Measurements from ENCODE around the gene ZBP1. TPM values are rescaled to one million over a fixed set of nuclear protein-coding genes. Genes with fewer than 3 reads are reported as not detected.

Gene ZBP1, protein sequence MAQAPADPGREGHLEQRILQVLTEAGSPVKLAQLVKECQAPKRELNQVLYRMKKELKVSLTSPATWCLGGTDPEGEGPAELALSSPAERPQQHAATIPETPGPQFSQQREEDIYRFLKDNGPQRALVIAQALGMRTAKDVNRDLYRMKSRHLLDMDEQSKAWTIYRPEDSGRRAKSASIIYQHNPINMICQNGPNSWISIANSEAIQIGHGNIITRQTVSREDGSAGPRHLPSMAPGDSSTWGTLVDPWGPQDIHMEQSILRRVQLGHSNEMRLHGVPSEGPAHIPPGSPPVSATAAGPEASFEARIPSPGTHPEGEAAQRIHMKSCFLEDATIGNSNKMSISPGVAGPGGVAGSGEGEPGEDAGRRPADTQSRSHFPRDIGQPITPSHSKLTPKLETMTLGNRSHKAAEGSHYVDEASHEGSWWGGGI
- 1 to 10 TPM; 4.0 to 6.8 TPM for total RNA-seq
- long read RNA-seq, partial matches to known transcripts, result 0 of 3 reads
- long read RNA-seq, other reads (novel, unspliced or antisense), result 1 of 3 reads

DNA sequence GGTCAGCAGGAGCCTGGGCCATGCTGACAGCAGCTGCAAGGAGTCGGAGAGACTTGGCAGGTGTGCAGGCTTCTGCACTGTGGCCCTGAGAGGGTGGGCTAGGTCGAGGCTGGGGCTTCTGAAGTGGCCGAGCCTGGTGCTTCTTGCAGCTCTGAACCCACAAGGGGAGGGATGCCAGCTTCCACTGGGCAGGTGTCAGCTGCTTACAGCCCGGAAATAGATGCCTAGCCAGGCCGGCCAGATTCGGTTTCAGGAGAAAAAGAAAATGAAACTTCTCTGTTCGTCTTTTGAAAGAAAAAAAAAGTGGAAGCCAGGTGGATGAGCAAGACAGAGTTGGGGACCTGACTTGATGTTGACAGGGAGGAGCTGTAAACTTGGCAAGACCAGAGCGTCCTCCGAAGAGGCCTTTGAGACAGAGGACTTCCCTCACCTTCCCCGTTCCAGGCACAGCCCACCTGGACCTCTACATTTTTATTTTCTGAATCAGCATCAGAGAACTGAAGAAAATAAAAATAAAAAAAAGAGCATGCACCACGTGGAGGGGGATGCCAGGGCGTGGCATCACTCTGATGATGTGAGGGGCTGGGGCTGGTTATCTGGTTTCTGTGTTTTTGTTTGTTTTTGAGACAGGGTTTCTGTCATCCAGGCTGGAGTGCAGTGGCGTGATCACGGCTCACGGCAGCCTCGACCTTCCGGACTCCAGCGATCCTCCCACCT, at the start of gene ZBP1:
ZBP1 (minus strand) TSS at position 153 of the 717 bp plus-strand sequence; CDS start at position 22, 131 bp downstream.
- ATAC-seq (peak; percentile 61), DNase-seq (peak; percentile 75 to 84)
- intact Hi-C loops (cut with DNase I, micrococcal nuclease), result no loop called here

DNA sequence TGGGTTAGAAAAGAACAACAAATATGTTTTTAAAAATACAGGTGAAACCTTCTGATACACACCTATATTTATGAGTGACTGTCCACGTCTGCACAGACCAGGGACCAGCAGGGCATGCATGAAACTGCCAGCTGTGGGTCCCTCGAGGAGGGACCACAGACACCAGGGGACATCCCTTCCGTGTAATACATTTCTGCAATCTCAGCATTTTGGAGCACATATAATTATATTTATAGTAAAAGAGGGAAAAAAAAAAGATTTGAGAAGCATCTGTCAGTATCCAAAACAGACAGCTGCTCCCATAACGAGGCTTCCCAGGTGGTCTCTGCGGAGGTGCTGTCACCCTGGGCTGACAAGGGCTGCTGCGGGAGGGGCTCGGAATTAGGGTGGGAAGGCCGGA, 49.4 kb upstream of the ZBP1 start:
- intact Hi-C loops (cut with DNase I, micrococcal nuclease), result no loop called here
- DNase-seq, result no peak
- no peak for ATAC-seq

DNA sequence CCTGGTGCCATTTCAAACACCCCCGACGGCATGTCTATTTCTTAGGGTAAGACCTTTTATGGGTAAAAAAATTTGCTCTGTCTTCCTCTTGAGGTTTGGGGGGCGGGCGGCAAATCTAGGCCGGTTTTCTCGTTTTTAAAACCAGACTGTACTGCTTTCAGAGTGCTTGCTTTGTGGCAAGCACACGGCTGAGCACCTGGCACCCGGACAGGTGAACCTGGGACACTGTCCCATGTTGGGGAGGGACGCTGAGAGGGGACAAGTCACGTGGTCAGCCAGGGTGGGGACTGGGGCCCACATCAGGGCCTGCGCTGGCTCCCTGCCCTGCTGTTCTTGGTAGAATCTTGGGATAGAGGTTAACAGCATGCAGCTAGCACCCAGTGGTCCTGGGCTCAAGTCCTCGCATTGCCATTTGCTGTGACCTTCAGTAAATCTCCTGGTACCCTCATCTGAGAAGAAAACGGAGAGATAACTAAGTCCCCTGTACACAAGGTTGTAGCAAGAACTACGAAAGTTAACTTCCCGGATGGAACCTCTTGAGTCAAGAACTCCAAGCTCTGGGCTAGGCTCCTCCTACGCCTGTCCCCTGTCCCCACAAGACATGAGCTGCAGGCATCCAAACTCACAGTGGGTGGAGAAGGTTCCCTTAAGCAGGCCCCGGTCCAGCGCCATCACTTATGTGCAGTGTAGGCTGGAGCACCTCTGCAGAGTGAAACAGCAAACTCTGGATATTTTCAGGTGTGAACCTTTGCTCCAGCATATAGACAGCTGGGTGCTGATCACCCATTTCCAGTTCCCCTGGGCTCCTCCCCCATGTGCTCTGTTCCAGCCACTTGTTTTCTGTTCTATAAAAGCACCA, 47.9 kb upstream of the ZBP1 start:
- peak; percentile 83 for ATAC-seq
- DNase-seq, result peak; percentile 70 to 77
- intact Hi-C loops (cut with DNase I, micrococcal nuclease), result no loop called here

DNA sequence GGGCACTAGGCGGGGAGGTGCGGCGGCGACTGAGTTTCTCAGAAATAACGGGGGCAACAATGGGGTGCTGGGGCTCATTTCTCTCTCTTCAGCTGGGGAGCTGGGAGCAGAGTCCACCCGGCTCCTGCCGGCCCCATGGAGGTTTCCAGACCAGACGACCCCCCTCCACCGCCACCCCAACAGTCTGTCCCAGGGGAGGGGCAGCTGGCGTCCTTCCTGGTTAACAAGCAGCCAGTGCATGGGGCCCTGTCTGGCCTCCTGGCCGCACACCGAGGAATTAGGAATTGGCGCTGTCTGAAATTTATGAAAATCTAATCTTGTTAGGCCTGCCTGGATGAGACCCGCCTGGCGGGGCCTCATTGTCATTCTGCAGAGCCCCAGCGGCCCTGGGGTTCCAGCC, 47.2 kb upstream of the ZBP1 start:
- ATAC-seq, result no peak
- DNase-seq, result no peak
- intact Hi-C loops (cut with DNase I, micrococcal nuclease), result no loop called here

DNA sequence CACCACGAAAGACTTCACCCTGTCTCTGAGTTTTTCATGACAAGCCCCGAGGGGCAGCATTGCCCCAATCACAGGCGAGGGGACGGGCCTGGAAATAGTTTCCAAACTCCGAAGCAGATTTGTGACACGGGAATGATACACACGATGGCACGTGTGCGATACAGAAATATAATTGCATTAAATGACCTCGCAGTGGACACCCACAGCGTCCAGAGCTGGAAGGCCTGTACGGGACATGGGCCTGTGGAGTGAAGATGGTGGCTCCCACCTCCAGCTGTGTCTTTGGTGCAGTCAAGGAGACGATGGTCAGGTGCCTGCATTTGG, 46.6 kb upstream of the ZBP1 start:
- no peak for DNase-seq
- ATAC-seq, result no peak

DNA sequence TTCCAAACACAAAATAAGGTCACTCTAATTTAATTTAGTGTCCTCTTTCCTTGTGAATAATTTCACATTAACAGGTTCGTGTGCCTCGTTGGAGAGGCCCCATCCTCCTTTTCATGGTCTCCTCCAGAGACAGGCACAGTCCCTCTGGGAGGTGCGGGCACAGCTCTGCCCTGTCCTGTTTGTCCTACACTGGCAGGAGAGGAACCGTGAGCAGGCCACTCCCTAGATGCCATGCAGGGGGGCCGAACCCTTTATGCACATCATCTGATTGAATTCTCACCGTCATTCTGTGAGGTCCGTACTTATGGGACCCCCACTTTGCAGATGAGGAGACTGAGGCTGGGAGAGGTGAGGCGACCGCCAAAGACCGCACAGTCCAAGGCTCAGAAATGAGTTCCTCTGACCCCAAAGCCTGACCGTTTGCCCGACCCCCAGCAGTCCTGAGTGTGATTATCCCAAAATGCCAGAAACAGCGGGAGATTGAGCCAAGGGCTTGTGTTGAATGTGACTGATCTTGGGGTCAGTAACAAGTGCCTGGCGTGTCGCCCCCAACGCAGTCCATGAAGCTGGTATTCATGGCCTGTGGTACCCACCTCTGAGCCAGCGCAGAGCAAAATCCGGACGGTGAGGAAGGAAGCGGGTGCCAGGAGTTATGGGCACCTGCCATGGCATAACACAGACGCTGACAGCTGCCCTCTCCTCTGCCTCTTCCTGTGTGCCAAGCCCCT, 46.0 kb upstream of the ZBP1 start:
- DNase-seq, result peak in 1 of 2 donors; percentile 2
- intact Hi-C loops (cut with DNase I, micrococcal nuclease), result no loop called here

More for the DNA sequence above, 46.6 kb upstream of the ZBP1 start:
- intact Hi-C loops (cut with DNase I, micrococcal nuclease), result no loop called here

DNA sequence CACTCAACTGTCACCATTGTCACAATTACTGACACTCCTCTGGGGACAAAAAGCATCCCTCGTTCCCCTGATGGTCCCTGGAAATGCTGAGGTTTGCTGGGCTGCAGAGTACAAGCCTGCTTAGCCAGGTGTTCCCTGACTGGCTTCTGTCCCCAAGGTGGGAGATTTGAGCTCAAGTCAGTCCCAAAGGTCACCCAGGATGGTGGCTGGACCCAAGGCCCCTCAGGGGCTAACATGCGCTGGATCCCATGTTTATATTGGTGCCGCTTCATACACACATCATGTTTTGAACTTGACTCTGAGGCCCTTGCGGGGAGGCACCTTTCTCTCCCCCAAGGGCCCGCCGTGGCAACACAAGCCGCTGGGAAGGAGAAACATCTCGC, 45.4 kb upstream of the ZBP1 start:
- intact Hi-C loops (cut with DNase I, micrococcal nuclease), result no loop called here
- DNase-seq (peak in 1 of 2 donors; percentile 0), ATAC-seq (no peak)

More for the DNA sequence above, 46.0 kb upstream of the ZBP1 start:
- no peak for ATAC-seq

DNA sequence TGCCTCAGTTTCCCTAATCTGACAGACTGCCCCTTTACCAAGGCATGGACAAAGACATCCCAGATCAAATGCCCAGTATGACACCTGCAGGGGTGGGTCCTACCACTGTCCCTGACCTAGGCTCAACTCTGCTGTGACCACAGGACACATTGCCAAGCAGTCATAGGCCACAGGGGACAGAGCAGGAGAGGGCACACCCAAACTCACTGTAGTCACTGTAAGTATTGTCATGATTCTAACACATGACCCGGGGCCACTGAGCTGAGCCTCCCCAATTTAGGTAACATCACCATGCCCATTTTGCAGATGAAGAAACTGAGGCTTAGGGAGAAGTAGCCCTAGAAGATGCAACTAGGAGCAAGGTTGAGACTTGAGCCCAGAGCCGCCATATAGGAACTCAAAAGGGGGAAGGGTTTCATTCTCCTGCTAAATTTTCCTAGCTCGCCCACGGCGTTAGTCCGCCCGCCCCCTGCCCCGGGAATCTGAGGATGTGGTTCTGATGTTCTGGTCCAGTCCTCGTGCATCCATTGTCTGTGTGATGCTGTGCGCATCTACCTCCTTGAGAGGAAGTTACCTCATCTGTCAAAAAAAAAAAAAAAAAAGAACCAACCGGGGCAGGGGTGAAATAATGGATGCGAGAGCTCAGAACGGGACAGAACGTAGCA, 44.8 kb upstream of the ZBP1 start:
- ATAC-seq (no peak), DNase-seq (peak; percentile 3 to 8)

DNA sequence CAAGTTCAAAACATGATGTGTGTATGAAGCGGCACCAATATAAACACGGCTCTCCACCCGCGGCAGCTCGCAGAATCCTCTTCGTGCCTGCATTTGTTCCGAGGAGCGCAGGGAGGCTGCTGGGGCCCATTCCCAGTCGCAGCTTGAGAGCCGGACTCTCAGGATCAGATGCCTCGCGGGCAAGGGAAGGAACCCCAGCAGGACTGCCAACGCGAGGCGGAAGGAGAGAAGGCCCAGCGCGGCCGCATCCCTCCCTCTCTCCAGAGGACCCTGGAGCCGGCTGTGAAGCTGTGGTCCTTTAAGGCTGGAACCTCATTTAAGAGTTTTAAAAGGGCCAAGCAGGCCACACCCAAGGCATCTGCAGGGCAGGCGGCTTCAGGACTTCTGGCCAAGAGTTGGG, 44.2 kb upstream of the ZBP1 start:
- ATAC-seq (no peak), DNase-seq (peak; percentile 6 to 12)
- intact Hi-C loops (cut with DNase I, micrococcal nuclease), result no loop called here

More for the DNA sequence above, 44.8 kb upstream of the ZBP1 start:
- intact Hi-C loops (cut with DNase I, micrococcal nuclease), result no loop called here

DNA sequence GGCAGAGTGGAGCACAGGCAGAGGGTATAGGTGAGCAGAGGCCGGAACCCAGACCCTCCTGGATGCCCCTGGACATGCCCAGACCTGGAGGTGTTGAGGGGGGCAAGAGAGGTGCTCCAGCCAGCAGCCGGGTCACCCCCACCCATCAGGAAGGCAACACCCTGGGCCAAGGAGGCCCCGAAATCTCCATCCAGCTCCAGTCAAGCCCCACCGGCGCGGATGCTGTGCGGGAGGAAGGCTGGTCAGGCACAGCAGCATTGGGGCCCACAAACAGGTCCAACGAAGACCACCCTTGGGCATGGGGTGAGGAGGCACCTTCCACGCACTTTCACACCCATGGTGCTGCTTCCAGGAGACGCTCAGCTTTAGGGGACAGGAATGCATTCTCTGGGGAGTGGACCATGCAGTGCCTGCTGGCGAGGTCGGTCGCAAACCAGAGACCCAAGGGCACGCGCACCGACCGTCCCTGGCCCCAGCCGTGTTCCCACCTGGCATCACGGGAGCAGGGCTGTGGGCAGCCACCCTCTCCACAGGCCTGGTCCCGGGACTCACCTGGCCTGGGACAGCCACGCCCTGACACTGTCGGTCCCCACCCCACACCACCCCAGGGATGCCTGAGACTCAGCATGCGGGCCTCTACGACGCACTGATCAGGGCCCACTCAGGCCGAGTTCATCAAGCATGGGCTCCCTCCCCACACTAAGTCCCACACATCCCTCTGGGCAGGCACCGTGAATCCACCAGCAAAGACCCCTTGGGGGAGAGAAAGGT, 43.6 kb upstream of the ZBP1 start:
- intact Hi-C loops (cut with DNase I, micrococcal nuclease), result no loop called here
- ATAC-seq (no peak), DNase-seq (peak; percentile 6 to 22)

DNA sequence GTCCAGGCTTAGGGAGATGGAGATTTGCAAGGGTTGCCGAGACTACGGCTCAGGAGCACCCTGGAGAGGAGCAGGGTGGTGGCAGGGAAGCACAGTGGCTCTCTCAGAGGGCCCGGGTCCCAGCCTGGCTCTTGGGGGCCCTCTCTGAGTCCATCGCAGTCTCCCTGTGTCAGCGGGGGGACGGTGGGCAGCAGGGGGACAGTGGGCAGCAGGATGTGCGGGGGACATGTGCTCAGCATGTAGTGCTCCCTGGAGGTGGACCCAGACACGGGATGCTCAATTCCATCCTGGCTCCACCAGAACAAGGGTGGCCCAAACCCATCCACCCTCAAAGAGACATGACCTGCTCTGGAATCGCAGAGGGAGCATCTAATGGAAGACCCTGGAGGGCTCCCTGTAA, 43.0 kb upstream of the ZBP1 start:
- ATAC-seq (no peak), DNase-seq (peak in 1 of 2 donors; percentile 2)
- intact Hi-C loops (cut with DNase I, micrococcal nuclease), result no loop called here

DNA sequence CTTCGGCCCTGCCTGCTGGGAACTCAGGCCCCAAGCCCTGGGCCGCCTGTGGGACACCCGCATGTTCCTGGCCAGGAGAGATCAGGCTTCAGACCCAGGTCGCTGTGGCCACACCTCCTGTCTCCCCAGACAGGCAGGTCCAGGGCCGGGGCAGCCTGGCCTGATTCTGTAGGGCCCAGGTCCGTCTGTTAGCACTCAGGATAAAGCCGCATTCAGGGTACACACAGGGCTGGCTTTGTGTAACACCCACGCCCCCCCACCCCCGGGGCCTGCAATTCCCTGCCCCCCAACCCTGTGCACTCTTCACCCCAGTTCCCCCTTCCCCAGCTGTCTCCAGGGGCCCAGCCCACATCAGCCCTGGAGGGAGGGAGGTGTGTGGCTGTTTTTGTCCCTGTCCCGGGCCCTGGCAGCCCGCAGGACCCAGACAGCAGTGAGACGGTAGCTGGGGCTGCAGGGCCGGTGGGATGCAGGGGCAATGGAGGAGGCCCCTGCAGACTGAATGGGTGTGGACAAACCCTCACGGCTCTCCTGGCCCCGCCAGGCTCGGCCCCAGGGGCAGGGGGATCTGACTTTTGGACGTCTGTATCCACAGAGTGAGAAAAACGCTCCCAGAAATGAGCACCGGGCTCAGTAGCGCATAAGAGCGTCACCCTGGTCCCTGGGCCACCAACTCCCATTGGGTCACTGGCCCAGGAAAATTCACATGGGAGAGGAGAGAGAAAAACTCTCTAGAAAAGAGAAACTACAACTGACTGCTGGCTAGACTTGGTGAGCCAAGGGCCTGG, 42.4 kb upstream of the ZBP1 start:
- intact Hi-C loops (cut with DNase I, micrococcal nuclease), result no loop called here
- no peak for ATAC-seq
- DNase-seq, result peak in 1 of 2 donors; percentile 23

DNA sequence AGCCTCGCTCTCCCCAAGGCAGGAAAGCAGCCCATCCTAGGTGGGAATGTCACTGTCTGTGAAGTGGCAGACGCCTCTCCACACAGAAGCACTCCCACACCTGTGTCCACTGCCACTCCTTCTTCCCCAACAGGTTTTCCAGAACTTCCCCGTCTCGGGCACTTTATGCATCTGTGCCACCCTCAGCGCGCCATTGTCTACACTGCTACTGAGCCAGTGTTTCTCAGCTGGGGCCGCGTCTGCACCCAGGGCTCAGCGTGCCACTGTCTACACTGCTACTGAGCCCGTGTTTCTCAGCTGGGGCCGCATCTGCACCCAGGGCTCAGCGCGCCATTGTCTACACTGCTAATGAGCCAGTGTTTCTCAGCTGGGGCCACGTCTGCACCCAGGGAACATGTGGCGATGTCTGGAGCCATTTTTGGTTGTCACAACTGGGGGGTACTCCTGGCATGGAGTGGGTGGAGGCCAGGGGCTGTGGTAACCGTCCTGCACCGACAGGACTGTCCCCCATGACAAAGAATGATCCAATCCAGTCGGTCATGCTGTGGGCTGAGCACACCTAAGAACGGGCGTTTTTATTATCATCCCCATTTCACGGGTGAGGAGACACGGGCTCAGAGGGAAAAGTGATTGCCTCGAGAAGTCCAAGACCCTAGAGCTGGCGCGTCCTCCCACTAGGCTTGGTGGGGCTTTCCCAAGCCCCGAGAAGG, 41.7 kb upstream of the ZBP1 start:
- intact Hi-C loops (cut with DNase I, micrococcal nuclease), result no loop called here
- ATAC-seq, result no peak
- DNase-seq, result peak in 1 of 2 donors; percentile 3

DNA sequence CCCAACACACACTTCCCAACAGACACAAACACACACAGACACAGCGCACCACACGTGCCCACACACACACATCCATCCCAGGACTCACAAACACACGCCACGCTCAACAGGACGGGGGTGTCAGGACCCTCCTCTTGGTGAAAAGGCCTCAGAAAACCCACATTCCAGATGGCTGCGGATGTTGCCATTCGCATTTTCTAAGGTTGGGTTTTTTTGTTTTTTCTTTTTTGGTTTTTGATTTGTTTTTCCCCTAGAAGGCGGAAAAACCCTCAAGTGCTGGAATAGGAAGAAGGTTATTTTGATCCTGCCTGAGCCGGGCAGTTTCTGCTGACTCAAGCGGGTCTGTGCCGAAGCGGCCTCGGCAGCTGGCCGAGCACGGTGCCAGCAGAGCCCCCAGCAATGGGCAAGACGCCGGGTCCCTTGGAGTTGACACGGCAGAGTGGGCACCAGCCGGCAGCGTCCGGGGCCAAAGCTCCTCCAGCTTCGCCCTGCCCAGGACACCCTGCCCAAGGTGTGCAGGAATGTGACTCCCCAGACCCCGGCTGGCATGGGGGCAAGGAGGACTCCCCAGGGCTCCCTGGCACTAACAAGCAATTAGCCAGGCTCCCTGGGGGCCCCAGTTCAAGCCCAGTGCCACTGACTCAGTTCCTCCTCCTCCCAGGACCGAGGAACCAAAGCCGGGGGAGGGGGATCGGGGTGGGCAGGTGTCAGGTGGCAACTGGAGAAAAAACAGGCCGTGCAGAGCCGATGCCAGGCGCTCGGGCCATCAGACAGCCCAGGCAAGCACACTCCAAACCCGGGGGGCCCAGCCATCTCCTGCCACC, 40.9 kb upstream of the ZBP1 start:
- DNase-seq (peak; percentile 4 to 20), ATAC-seq (no peak)

More for the DNA sequence above, 40.9 kb upstream of the ZBP1 start:
- intact Hi-C loops (cut with DNase I, micrococcal nuclease), result no loop called here

Measured in left colon (tissue), 2 donors.